ENCODE data around the gene SLC16A5. TPM values are rescaled to one million over a fixed set of nuclear protein-coding genes. Genes with fewer than 3 reads are reported as not detected.
"Not testable (repeated sequence)": the region's sequence is repeated elsewhere in the genome, so short reads cannot be mapped to it uniquely, and the experiment has no call there.

SLC16A5 gene
- total and polyA plus RNA-seq, 12 donors = 3.6 to 17.4 (median 11.9) TPM

DNA sequence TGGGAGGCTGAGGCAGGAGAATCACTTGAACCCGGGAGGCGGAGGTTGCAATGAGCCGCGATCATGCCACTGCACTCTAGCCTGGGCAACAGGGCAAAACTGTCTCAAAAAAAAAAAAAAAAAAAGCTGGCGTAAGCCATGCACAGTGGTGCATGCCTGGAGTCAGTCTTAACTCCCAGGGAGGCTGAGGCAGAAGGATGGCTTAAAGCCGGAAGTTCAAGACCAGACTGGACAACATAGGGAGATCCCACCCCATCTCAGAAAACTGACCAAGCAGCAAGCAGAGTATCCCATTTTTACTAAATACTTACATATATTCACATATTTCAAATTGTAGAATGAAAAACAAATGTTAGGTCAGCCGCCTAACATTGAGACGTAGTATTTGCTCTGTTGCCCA lies 39.2 kb downstream of the SLC16A5 start:
- Histone ChIP-seq H3K4me1 (peaks cover 0 to 39% (median 21%) of the 10 kb centered on the region in 9 donors), H3K27me3 (no peaks in the 10 kb centered on the region), H3K9me3 (no peaks in the 10 kb centered on the region), H3K27ac (no peak overlapping the region), H3K4me3 (no peak overlapping the region), H3K36me3 (peaks cover 0 to 23% (median 0%) of the 10 kb centered on the region in 9 donors)
- 88 to 96% methylated on average over 8 of the region's 8 CpGs for WGBS, 2 donors
- ATAC-seq (no peak), DNase-seq (no peak)
- no peak for TF ChIP-seq CTCF (IDR thresholded peaks at IDR 0.05)
- intact Hi-C loops (cut with DNase I) = no loop called here

DNA sequence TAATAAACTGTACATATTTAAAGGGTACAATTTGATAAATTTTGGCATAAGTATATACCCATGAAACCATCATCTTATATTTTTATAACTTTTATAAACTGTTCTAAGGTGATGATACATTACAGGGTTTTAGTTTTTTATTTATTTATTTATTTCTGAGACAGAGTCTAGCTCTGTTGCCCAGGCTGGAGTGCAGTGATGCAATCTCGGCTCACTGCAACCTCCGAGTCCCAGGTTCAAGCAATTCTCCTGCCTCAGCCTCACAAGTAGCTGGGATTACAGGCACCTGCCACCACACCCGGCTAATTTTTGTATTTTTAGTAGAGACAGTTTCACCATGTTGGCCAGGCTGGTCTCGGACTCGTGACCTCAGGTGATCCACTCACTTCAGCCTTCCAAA lies 40.2 kb downstream of the SLC16A5 start:
- not testable (repeated sequence) for ATAC-seq, H3K27ac ChIP-seq, H3K9me3 ChIP-seq, H3K4me3 ChIP-seq, DNase-seq, H3K27me3 ChIP-seq
- 91 to 95% methylated on average over 5 of the region's 5 CpGs for WGBS, 2 donors
- intact Hi-C loops (cut with DNase I) = loop anchor here in 1 of 10 donors (1.0 kb wide), 1 partner anchor 13 kb away; no protein-coding TSS in a partner anchor
- Histone ChIP-seq H3K4me1 (peaks cover 0 to 44% (median 26%) of the 10 kb centered on the region in 9 donors), H3K36me3 (peaks cover 0 to 23% (median 0%) of the 10 kb centered on the region in 9 donors)

DNA sequence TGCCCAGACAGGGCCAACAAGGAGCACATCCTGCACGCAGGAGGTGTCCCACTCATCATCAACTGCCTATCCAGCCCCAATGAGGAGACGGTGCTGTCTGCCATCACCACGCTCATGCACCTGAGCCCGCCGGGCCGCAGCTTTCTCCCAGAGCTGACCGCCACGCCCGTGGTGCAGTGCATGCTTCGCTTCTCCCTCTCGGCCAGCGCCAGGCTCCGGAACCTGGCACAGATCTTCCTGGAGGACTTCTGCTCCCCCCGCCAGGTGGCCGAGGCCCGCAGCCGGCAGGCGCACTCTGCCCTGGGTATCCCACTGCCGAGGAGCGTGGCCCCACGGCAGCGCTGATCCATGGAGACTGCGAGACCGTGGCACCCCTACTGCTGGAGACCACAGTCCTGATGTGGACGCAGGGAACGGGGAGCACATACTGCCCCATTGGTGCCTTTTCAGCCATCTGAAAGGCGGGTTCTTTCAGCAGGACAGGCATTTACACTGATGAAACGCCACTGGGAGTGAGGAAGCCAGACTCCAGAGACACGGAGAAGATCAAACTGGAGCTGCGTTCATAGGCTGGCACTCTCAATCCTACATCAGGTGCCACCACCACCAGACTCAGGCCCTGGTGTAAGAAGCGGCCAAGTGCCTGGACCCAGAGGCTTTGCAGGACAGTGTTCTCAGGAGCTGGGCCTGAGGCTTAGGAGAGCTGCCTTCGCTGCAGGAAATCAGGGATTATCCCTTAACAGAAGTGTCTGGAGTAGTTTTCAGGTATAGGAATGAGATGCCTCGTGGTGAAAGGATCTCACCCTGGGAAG lies 41.1 kb downstream of the SLC16A5 start:
- DNase-seq (no peak), ATAC-seq (no peak)
- intact Hi-C loops (cut with DNase I) = loop anchor here in 1 of 10 donors (1.0 kb wide), 1 partner anchor 12 kb away; no protein-coding TSS in a partner anchor
- WGBS, 2 donors = 90% methylated on average over 33 of the region's 33 CpGs
- Histone ChIP-seq H3K4me3 (no peak overlapping the region), H3K9me3 (no peaks in the 10 kb centered on the region), H3K27ac (no peak overlapping the region), H3K4me1 (peaks cover 0 to 42% (median 26%) of the 10 kb centered on the region in 9 donors), H3K27me3 (no peaks in the 10 kb centered on the region), H3K36me3 (peaks cover 0 to 23% (median 0%) of the 10 kb centered on the region in 9 donors)
- no peak for TF ChIP-seq CTCF (IDR thresholded peaks at IDR 0.05)

GRCh38 chr17:75129576-75129975 lies 41.8 kb downstream of the SLC16A5 start:
- intact Hi-C loops (cut with DNase I) = no loop called here
- WGBS, 2 donors = 89 to 90% methylated on average over 9 of the region's 9 CpGs
- Histone ChIP-seq H3K27ac (no peak overlapping the region), H3K9me3 (no peaks in the 10 kb centered on the region), H3K36me3 (peaks cover 0 to 24% (median 0%) of the 10 kb centered on the region in 9 donors), H3K27me3 (no peaks in the 10 kb centered on the region), H3K4me3 (no peak overlapping the region), H3K4me1 (peaks cover 0 to 35% (median 19%) of the 10 kb centered on the region in 9 donors)
- DNase-seq = no peak
- no peak for TF ChIP-seq CTCF (IDR thresholded peaks at IDR 0.05)
- ATAC-seq = no peak
